DMS153 treated with DMSO at 0.1 percent for 48 hours (cell line): ENCODE results near the gene ANKH.

Experiments used
- DNase-seq: peaks from one replicate; lab custom pipeline; 2025; ENCODE audit not compliant: unreplicated experiment; lab: John Stamatoyannopoulos, UW

ANKH gene

DNA sequence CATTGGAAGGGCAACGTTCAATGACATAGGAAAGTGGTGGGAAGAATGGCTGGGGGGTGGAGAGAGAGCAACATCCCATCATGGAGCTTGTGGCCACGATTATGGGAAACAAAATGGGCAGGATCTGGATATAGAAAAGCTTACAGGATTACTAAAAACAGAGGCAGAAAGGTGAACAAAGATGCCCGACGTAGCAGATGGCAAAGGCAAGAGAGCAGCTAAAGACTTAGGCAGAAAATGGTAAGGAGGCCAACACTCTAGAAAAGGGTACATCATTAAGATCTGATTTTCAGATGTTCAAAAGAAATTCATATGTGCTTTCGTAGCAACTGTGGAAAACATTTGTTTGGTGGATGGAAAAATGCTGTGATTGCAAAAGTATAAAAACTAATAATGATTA, 104.5 kb downstream of the ANKH start:
- DNase-seq = no peak

DNA sequence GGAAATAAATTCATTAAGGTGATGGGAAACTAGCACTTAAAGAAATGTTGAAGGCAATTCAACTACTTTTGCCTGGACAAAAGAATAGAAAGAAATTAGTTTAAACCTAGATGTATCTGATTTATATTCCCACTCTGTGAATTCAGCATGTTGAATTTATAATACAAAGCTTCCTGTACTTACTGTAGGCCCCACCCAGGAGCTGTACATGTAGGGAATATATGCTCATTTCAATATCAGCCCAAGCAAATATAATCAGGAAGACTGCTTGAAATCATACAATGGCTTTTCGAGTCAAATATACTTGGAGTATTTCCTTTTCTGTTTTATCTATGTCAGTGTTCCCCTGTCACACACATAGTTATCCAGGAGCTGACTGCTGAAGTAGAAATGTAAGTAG, 105.0 kb downstream of the ANKH start:
- no peak for DNase-seq

DNA sequence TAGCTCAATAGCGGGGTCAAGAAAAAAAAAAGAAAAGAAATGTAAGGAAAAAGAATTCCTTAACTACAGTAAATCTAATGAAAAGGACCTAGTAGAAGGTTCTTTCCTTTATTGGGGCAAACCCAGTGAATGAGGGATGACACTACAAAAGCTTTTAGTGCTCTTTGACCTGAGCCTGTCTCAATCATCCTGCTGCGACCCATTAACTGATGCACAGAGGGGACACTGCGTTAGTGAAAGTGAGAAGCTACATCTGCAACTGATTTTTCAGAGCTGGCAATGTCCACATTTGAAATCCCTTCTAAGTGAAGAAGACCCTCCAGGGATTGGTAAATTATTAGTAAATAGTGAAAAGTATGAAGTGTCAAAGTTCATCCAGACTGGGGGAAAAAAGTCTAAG, 106.0 kb downstream of the ANKH start:
- no peak for DNase-seq

DNA sequence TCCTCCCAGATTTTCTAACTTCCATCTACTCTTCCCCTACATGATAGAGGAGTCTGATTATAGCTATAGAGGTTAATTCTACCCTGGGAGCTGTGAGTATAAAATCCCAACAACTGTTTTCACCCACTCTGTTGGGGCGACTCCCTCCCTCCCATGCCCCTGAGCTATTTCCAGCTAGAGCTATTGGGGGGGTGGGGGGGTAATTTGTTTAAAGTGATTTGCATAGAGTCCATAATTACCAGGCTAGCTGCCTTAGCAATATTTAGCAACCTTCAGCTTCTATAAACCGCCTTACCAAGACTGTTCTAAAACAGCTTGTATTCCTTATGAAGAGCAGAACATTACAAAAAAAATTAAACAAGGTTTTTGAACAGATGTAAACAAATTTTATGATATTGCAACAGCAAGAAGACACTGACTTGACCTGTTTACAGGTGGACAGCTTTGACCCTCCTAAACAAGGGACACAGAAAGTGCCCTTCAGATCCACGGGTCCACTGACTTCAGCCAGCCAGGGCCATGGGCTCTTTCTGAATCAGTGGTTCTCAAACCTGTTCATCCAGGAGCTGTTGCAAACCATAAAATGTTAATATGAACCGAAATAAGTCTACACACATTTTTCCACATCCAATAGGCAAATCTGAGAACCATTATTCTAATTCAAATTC, 108.9 kb downstream of the ANKH start:
- DNase-seq = no peak

DNA sequence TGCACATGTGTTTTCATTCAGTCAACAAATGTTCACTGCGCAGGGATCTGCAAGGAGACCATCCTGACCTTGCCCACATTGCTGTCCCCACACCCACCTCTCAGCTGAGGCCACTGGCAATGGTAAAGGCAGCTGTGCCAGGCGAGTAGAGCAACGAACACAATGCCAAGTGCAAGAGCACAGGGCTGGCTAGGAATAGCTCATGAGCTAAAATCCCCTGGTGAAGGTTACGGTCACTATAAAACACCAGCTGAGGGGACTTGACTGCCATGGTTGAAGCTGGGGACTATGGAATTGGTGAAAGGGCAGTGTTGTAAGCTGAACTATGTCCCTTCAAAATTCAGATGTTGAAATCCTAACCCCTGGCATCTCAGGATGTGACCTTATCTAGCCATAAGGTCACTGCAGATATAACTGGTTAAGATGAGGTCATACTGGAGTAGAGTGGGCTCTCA, 111.0 kb downstream of the ANKH start:
- DNase-seq = no peak

DNA sequence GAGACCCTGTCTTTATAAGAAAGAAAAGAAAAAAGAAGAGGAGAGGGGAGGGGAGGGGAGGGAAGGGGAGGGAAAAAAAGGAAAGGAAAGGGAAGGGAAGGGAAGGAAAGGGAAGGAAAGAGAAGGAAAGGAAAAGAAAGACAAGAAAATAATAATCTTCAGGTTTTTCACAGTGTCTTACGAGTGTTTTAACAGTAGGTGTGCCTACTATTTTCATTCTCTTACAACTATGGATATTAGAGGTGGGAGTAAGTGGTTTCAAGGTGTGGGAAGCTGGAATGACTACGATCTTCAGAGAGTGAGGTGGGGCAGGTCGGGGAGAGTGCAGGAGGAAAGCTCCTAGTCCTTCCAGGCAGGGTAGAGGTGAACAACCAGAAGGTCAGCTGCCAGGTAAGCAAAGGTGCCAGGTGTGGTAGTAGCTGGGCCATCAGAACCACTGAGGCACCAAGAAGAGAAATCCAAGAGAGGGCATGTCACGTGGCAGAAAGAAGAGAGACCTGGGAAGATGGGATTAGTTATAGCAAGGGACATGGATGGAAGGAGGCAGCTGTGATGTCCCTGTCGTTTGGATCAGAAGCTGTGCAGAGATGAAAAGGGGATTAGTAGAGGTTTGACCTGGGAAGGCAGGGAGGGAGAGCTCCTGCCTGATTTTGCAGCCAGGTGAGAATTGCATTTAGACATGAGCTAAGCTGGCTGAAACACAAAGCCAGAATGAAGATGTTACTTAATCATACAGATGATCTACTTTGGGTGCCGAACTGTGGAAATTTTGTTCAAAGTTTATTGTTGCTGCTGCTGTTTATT, 111.6 kb downstream of the ANKH start:
- no peak for DNase-seq

DNA sequence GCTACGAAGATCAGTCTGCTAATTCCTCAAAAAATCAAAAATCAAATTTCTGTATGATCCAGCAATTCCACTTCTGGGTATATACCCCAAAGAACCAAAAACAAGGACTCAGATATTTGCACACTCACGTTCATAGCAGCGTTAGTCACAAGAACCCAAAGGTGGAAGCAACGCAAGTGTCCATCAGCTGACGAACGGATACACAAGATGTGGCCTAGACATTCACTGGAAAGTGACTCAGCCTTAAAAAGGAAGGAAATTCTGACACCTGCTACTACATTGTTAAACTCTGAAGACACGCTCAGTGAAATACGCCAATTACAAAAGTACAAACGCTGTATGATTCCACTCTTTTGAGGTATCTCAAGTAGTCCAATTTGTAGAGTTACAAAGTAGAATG, 113.7 kb downstream of the ANKH start:
- DNase-seq = no peak

DNA sequence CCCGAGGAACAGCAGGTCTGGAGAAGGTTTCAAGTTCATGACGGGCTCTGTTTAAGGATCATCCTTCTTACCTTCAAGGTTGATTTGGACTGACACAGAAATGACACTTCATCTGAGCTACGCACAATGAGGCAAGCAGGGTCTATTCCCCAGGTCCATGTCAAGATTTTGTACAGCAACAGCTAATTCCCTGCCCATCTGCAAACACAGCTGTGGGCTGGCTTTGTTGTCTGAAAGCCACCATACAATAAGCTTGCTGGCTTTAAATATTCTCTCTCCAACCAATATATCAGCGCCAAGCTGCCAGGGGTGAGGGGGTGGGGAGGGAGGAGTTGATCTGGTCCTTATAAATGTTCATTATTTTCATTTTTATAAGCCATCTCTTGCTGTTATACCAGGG, 115.1 kb downstream of the ANKH start:
- no peak for DNase-seq

DNA sequence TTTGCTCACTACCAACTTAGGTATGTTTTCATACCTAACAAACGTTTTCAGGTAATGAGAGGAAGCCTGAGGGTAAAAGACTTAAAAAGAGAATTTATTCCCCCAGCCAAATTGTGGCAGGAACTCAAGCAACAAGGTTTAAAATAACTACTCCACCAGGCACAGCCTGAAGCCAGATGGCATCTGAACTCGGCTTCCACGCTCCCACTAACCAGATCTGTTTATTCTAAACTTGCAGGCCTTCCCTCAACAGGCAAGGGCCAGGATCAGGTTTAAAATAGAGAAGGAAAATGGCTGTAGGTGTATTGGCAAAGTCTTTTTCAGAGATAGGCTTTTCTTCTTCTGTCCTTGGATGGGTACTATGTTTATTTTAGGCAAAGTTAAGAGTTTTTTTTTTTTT, 117.6 kb downstream of the ANKH start:
- no peak for DNase-seq

DNA sequence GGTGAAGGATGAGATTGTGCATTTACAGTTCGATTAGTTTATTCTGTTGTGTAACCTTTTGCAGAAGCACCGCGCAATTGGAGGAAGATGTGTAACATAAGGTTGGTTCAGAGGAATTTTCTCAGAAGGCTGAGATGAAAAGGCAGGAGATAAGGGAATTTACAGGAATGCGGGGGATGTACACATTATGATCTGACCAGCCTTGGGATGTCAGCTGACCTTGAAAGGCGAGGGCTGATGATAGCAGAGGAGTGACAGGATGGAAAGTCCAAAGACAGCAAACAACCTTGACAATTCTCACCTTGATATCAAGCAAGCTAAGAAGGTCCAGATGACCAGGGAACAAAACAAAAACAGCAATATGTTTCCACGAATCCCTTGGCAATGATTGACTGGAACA, 118.3 kb downstream of the ANKH start:
- no peak for DNase-seq

DNA sequence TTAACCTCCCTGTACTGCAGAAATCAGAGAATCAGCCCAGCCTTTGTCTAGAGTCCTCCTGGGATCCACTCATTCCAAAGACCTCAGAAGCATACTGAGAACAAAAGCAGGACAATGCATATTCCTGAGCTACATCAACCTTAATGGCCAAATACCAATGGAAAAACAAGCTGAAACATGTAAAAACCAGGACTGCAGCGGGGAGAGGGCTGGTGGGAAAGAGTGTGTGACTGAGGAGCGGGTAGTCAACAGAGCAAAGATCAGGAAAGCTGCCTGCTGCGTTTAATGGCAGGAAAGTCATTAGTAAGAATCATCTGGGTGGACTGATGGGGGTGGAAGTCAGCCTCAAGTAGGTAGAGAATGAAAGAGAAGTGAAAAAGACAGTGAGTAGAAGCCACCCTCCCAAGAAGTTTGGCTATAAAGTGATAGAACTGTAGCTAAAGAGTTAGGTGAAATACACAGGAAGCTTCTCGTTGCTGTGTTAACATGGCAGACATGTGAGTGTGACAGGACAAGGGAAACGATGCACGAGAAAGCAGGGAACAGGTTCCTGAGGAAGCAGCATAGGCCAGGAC, 119.0 kb downstream of the ANKH start:
- no peak for DNase-seq

DNA sequence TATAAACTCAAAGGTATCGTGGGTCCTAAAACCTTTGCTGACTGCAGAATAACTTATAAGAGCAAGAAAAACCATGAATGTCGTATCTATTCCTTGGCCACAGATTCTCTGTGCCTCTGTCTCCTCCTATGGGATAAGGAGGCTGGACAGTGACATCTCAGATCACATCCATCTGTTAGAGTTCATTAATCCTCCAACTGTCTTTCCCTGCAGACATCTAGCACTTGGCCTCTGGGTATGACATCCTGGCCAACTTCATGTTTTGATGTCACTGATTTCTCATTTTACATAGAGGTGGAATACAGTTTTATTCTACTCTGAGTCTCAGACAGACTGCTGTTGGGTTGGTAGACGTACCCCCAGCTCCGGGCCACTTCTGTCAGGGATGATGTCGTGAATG, 120.9 kb downstream of the ANKH start:
- DNase-seq = no peak

DNA sequence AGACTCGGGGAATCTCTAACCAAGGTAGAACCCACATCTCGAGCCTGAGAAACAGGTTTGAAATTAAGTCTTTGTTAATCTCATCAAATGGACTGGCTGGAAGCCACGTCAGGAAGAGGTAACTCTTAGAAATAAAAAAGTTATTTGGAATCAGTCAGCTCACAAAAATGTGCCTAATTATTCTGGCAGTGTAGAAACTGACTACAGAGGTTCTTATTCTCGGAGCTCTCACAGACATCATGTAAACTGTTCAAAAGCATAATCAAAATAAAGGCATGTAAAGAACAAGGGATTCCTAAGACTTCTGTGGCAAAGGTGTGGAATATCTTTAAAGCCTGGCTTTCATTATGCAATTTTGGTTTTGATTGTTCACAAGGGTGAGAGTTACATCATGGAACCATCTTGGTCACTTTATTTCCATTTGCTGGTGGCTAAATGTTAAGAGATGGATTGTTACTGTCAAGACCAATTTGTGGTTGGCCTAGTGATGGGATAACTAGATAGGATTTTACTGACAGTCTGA, 121.9 kb downstream of the ANKH start:
- no peak for DNase-seq

DNA sequence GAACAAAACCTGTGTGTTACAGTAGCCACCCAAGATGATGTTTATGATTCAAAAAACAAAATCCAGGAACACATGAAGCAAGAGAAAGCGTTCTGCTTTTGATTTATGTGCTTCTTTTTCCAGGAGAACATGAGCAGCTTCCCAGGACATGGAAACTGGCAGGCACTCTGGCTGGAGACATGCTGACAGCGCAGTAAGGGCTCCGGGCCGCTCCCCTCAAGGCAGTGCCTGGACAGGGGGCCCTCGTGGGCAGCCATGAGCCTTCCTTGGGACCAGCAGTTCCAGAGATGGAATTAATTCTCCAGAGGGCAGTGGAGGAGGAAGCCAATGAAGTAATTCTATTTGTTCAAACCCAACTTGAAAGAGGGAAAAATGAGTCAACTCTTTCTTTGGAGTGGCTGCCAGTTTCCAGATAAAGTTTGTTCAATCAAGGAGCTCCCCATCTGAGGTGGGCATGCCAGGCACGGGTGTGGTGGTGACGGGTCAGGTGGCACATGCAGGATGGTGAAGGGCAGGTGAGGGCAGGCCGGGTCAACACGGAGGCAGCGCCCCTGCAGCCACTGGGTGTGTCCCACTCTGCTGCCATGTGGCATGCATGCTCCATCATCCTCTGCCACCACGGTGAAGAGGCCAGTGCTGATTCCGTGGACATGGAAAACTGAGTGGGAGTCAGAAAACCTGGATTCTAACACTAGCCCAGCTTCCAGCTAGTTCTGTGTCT, 123.2 kb downstream of the ANKH start:
- no peak for DNase-seq

DNA sequence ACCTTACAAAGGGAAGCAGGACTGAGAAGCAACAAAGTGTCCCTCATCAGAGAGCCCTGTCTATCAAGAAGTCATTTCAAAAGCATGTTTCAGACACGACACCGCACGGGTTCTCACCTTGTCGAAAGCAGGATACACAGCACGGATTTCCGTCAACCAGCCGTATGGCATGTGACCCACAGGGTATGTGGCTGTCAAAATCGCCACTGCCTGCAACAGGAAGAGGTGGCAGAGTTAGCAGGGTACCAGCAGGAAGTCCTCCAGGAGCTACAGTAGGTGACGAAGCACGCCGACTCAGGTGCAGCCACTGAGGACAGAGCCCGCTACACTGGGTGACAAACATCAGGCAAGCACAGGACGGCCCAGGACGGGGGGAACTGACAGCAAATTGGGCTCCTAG, 125.8 kb downstream of the ANKH start:
- DNase-seq = no peak

DNA sequence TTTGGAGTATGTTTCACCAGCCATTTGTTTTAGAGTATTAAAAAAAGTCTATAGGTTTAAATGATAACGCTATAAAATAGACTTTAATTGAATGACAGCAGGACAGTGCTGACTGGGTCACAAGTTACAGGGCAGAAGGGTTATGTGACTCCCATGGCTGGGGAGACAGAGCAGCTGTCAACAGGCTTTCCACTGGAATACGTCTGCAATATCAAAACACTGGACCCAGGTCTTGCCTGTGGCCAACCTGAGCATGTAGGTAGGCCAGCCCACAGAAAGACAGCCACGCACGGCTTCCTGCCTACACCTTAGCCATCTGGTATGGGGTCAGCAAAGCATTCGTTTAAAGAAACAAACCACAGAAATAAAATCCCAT, 126.4 kb downstream of the ANKH start:
- DNase-seq = no peak

DNA sequence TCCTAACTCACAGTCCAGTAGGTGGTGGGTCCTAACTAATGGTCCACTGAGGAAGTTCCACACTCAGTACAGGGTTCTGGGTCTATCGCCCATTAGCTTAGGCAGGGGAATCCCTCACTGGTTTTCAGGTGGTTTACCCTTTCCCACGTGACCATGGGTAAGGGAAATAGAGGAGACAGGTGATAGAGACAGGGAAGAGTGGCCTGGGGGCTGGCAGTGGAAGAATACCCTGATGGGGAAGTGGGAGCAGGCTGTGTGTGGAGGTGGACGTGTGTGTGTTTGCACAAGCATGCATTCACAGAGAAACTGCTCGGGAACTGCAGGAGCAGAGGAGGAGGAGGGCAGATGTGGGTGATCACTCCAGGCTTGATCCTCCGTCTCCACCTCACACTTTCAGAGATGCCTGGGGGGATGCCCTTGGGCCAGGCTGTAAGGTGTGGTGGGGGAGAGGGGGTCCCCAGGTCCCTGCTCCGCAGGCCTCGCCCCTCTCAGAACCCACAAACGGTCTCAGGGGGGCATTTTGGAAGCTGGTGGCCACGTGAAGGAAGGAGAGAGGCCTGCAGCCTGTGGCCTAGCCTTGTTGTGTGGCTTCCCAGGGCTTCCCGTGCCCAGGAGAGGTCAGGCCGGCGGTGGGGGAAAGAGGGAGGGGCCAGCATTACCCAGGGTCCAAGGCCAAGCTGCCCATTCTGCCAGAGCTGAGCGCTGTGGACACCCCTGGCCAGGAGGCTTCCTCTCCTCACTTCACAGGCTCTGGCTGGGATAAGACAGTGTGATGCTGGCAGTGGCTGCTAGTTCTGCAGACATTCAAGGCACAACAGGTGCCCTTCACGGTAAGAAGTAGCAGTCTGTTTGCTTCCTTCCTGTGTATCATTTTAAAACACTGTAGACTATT, 127.0 kb downstream of the ANKH start:
- no peak for DNase-seq

DNA sequence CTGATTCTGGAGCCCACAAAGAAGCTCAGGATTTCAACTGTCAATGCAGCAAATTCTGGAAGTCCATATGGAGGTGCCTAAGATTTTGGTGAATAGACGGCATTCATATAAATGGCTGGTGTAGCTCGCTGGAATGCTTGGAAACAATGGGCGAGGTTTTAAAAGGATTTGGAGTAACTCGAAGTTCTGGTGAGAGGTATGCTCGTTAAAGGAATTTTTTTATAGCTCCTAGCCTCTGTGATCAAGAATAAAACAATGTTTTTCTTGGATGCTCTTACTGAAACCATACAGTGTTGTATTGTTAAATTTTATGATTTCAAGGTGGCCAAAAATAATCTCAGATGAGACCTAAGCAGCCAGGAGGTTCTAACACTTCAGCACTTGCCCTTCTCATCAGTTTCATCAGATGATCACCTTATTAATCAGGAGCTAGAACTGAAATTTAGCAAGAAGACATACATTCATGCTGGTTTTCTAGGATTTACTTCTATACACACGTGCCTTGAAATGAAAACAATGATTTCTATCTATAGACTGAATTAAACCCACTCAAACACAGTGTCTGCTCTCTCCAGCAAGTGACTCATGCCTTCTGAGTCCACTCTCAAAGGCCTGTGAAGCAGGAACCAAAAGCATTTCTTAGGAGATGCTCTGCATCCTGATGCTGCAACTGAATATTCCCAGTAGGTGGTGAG, 127.8 kb downstream of the ANKH start:
- DNase-seq = no peak

DNA sequence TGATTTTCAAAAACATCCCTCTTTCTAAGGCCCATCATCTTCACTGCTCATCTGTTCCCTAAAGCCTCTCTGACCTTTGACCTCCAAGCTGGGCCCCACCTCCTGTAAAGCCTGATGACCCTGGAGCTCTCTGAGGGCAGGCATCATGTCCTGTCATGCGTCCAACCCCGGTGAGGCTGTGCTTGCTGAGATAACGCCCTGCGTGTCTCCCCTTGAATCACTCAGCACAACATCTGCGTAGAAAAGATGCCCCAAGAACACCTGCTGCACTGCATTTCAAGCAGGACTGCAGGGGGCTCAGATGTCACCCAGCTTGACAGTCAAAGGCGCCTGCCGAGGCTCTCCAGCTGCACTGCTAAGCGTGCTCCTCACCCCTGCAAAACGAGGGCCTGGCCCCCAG, 129.1 kb downstream of the ANKH start:
- no peak for DNase-seq
